GM21619 (cell line): ENCODE results near the gene SMIM35.

ENCODE experiments used
- ATAC-seq: cut with Tn5 transposase; IDR thresholded peaks from one replicate; pipeline ENCODE4 v1.9.1; 2021; ENCODE audit not compliant: unreplicated experiment

The SMIM35 gene

DNA sequence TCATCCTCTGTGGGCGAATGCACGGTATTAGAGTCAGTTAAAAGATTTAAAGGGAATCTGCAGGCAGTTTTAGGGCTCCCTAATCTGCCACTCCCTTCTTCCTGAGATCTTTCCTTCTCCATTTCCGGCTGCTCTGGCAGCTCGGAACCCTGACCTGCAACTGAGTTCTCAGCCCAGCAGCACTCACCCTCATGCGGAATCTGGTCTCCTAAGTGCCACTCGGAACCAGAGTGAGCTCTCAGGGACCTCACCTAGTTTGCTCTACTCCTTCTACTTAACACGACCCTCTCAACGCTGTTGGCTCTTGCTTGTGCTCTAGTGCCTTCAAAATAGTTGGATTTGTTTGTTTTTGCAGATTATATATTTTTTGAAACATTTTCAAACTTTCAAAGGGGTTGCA is 119.9 kb downstream of the SMIM35 start:
- ATAC-seq = no peak

DNA sequence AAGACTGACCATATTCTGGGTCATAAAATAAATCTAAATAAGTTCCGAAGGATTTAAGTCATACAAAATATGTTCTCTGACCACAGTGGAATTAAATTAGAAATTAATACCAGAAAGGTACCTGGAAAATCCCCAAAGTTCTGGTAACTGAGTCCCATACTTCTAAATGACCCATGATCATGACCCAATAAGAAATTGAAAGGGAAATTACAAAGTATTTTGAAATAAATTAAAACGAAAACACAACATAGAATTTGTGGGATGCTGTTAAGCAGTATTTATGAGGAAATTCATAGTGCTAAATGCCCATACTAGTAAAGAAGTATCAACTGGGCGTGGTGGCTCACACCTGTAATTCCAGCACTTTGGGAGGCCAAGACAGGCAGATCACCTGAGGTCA is 123.9 kb downstream of the SMIM35 start:
- ATAC-seq = no peak

DNA sequence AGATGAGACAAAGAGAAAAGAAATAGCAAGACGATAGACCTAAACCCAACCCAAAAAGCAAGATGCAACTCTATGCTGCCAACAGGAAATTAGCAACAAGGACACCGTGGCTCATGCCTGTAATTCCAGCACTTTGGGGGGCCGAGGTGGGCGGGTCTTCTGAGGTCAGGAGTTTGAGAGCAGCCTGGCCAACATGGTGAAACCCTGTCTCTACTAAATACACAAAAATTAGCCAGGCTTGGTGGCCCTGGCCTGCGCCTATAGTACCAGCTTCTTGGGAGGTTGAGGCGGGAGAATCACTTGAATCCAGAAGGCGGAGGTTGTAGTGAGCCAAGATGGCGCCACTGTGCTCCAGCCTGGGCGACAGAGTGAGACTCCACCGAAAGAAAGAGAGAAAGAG is 124.9 kb downstream of the SMIM35 start:
- ATAC-seq = no peak

DNA sequence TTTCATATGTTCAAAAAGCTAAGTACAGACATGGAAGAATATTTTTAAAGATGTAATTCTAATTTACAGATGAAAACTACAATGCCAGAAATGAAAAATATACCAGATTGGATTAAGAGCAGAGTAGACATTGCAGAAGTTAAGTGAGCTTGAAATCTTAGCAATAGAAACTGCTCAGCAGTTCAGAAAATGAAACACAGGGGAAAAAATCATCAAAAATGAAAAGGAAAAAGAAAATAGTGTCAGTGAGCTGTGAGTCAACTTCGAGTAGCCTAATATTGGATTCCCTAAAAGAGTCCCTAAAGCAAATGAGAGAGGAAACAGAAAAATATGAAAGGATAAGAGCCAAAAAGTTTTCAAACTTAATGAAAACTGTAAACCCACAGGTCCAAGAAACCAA is 126.4 kb downstream of the SMIM35 start:
- no peak for ATAC-seq

DNA sequence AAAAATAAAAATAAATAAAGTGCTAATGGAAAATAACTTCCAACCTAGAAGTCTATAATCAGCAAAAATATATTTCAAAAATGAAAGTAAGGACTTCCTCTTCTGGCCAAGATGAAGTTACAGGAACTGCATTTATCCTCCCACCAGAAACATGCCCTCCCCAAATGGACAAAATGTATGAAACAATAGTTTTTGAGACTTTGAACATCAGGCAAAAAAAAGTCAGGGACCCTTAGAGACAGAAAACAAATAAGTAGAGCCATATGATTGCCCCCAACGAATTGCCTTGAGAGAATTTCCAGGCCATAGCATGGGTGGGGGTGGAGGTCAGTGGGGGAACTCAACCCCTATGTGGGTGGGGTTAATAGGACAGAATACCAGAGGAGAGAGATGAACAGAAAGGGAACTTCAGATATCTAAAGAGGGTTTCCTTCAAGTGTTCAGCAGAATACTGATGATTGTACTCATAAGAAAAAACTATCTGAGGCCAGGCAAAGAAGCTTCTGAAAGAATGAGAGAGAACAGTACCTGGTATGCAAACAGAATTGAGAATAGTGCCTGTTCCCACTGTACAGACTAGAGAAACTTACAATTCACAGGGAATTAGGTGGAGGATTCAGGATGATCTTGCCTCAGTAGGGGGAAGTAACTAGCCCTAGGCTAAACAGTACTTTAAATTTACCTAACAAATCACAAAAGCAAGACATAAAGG is 127.2 kb downstream of the SMIM35 start:
- ATAC-seq = no peak

DNA sequence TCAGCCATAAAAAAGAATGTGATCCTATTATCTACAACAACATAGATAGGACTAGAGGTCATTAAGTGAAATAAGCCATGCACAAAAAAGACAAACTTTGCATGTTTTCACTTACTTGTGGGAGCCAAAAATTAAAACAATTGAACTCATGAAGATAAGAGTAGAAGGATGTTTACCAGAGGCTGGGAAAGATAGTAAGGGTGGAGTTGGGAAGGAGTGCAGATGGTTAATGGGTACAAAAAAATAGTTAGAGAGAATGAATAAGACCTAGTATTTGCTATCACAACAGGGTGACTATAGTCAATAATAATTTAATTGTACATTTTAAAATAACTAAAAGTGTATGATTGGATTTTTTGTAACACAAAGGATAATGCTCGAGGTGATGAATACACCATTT is 127.8 kb downstream of the SMIM35 start:
- ATAC-seq = no peak
